Memory B cell (primary cell): ENCODE measurements around the gene RUVBL1.

Experiments
- ATAC-seq: fragments of 150-1000 bp; cut with Tn5 transposase; 2 replicates; pipeline ENCODE4 v1.10.0; 2021; ENCODE audit warnings: low read depth, mild to moderate bottlenecking, moderate library complexity
- DNase-seq, 2 donors: peaks; one replicate each; pipeline ENCODE4 v3.0.0; 2022; ENCODE audit warnings: low spot score in 2 of 2
- H3K27ac Mint-ChIP-seq: one replicate; pipeline ENCODE4 v1.8.0; 2022; ENCODE audit warnings: mild to moderate bottlenecking, moderate library complexity, mixed read lengths
- H3K27me3 Mint-ChIP-seq: one replicate; pipeline ENCODE4 v1.8.0; 2022; ENCODE audit warnings: mixed read lengths
- H3K36me3 Mint-ChIP-seq: one replicate; pipeline ENCODE4 v1.8.0; 2022; ENCODE audit warnings: mild to moderate bottlenecking, mixed read lengths
- H3K4me1 Mint-ChIP-seq: one replicate; pipeline ENCODE4 v1.8.0; 2022; ENCODE audit warnings: mixed read lengths
- H3K4me3 Mint-ChIP-seq: one replicate; pipeline ENCODE4 v1.8.0; 2022; ENCODE audit warnings: mild to moderate bottlenecking, moderate library complexity, mixed read lengths
- H3K9me3 Mint-ChIP-seq: one replicate; pipeline ENCODE4 v1.8.0; 2022; ENCODE audit warnings: mixed read lengths

RUVBL1 gene

DNA sequence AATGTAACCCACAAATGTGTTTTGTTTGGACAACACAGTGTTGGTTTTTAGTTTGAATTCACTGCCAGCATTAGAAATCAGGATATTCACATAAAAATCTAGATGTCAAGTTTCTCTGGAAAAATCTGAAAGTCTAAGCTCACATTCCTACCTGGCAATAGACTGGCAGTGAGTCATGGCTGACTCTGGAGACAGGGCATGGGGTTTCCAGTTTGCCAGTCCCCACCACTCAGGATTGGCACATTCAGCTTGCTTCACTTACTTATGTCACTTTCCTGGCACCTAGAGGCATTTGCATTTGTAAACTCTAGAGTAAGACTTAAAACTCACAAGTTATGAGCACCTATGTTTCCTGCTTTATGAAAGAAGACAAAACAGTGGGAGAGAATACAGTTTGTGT, 90.5 kb downstream of the RUVBL1 start:
- no peaks in the 10 kb centered on the region for H3K9me3 Mint-ChIP-seq
- ATAC-seq, result no peak

More for the DNA sequence above, 90.5 kb downstream of the RUVBL1 start:
- Mint-ChIP-seq H3K27ac (no peak overlapping the region), H3K36me3 (no peaks in the 10 kb centered on the region), H3K4me1 (no peaks in the 10 kb centered on the region), H3K27me3 (peaks cover 8% of the 10 kb centered on the region), H3K4me3 (no peak overlapping the region)
- no peak for DNase-seq
